BE2C (cell line): ENCODE results near the gene XCR1.

Source experiments
- DNase-seq: peaks from one replicate; pipeline ENCODE4 v3.0.0-alpha.2; 2020
- H3K27me3 ChIP-seq: fragments of 250-450 bp; sonication (Bioruptor Pico); 2 replicates; pipeline ENCODE4 v1.5.1; 2020; ENCODE audit warnings: mild to moderate bottlenecking
- H3K36me3 ChIP-seq: fragments of 250-450 bp; sonication (Bioruptor Pico); 2 replicates; pipeline ENCODE4 v1.5.1; 2020; ENCODE audit warnings: mild to moderate bottlenecking
- H3K4me1 ChIP-seq: fragments of 250-450 bp; sonication (Bioruptor Pico); 2 replicates; pipeline ENCODE4 v1.5.1; 2020
- H3K4me3 ChIP-seq: 2 replicates; pipeline ENCODE4 v1.5.1; 2011; ENCODE audit warnings: low read depth, low read length
- H3K9me3 ChIP-seq: fragments of 250-450 bp; sonication (Bioruptor Pico); 2 replicates; pipeline ENCODE4 v1.5.1; 2020
- TF ChIP-seq, protein P1 (sequence below): IDR thresholded peaks from 2 replicates; pipeline ENCODE4 v1.5.1; 2012; ENCODE audit warnings: mild to moderate bottlenecking, low read depth, low read length

Gene XCR1

DNA sequence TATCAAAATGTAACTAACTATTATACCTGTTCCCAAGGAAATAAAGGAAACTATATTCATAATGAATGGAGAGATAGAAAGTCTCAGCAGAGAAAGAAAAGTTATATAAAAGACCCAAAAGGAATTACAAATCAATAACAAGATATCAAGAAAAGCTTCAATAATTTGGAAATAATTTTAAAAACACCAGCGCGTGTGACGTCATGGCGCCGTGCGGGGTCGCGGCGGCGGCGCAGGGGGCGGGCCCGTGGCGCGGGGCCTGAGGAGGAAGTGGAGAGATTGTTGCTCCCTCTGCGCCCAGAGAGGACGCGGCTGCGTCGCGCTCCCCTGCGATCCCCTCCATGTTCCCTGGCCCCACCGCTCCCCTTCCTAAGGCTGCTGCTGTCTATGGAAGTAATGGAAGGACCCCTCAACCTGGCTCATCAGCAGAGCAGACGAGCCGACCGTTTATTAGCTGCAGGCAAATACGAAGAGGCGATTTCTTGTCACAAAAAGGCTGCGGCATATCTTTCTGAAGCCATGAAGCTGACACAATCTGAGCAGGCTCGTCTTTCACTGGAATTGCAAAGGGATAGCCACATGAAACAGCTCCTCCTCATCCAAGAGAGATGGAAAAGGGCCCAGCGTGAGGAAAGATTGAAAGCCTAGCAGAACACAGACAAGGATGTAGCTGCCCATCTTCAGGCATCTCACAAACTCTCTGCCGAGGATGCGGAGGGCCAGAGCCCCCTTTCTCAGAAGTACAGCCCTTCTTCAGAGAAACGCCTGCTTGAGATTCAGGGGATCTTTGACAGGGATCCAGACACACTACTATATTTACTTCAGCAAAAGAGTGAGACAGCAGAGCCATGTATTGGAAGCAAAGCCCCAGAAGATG, 4.1 kb downstream of the XCR1 start:
- Histone ChIP-seq H3K36me3 (no peaks in the 10 kb centered on the region), H3K4me1 (no peaks in the 10 kb centered on the region), H3K27me3 (no peaks in the 10 kb centered on the region), H3K4me3 (no peak overlapping the region), H3K9me3 (no peaks in the 10 kb centered on the region)
- TF ChIP-seq, protein P1, sequence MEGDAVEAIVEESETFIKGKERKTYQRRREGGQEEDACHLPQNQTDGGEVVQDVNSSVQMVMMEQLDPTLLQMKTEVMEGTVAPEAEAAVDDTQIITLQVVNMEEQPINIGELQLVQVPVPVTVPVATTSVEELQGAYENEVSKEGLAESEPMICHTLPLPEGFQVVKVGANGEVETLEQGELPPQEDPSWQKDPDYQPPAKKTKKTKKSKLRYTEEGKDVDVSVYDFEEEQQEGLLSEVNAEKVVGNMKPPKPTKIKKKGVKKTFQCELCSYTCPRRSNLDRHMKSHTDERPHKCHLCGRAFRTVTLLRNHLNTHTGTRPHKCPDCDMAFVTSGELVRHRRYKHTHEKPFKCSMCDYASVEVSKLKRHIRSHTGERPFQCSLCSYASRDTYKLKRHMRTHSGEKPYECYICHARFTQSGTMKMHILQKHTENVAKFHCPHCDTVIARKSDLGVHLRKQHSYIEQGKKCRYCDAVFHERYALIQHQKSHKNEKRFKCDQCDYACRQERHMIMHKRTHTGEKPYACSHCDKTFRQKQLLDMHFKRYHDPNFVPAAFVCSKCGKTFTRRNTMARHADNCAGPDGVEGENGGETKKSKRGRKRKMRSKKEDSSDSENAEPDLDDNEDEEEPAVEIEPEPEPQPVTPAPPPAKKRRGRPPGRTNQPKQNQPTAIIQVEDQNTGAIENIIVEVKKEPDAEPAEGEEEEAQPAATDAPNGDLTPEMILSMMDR: no peak
- DNase-seq: no peak

DNA sequence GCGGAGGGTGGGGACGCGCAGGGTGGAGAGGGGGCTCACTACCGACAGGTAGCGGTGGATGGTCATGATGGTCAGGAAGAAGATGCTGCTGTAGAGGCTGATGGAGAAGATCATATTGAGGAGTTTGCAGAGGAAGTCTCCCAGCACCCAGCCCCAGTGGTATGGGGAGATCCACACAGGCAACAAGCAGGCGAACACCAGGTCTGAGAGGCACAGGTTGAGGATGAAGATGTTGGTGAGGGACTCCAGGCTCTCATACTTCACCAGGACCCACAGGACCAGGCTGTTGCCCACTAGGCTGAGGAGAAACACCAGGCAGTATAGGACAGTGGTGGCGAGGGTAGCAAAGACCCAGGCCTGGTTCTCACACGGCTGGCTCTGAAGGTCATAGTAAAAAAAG, 5.8 kb downstream of the XCR1 start:
- TF ChIP-seq, protein P1: no peak
- H3K36me3 ChIP-seq: no peaks in the 10 kb centered on the region

DNA sequence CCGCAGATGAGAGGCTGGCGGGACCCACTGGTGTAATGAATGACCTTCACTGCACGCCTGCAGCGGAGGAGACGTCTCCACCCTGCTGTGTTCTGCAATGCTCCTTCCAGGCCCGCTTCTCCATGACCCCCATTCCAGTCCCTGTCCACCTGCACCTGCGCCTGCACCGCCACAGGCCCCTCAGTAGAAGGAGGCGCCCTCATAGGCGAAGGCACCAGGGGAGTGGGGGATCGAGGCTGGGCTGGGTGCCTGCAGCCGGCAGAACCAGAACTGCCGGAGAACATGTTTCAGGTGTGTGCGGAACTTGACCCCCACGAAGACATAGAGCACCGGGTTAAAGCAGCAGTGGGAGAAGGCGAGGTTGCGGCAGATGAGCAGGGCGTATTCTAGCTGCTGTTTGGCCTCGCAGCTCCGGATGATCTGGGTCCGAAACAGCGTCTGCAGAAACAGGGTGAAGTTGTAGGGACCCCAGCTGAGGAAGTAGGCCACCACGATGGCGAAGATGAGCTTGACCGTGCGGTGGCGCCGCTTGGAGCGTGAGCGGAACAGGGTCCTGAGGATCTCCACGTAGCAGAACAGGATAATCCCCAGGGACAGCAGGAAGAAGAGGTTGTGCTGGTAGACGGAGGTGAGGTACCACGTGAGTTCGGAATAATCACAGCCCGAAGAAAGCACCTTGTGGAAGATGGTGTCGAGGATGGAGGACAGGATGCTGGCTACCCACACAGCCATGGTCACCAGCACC, 6.3 kb downstream of the XCR1 start:
- Histone ChIP-seq H3K9me3 (no peaks in the 10 kb centered on the region), H3K4me3 (no peak overlapping the region), H3K36me3 (no peaks in the 10 kb centered on the region), H3K27me3 (no peaks in the 10 kb centered on the region), H3K4me1 (no peaks in the 10 kb centered on the region)
- TF ChIP-seq, protein P1: no peak
- DNase-seq: no peak

More for the DNA sequence above, 5.8 kb downstream of the XCR1 start:
- Histone ChIP-seq H3K9me3 (no peaks in the 10 kb centered on the region), H3K4me1 (no peaks in the 10 kb centered on the region), H3K4me3 (no peak overlapping the region), H3K27me3 (no peaks in the 10 kb centered on the region)
- DNase-seq: no peak

DNA sequence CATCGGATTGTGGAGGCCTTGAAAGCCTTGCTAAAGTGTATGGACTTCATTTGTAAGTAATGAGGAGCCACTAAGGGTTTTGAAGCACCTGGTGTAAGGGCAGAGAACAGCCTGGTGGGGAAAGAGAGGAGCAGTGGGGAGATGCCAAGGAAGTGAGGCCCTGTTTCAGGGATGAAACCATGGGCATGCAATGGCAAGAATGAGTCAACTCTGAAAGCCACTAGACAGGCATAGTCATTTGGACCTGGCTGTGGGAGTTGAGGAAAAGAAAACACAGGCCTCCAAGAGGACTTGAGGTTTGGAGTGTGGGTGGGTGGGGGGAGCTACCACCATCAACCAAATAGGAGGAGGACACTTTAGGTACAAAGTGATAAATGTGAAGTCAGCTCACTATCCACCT, 7.6 kb downstream of the XCR1 start:
- Histone ChIP-seq H3K9me3 (no peaks in the 10 kb centered on the region), H3K27me3 (no peaks in the 10 kb centered on the region), H3K4me3 (no peak overlapping the region), H3K36me3 (no peaks in the 10 kb centered on the region), H3K4me1 (no peaks in the 10 kb centered on the region)
- TF ChIP-seq, protein P1: no peak
- no peak for DNase-seq

DNA sequence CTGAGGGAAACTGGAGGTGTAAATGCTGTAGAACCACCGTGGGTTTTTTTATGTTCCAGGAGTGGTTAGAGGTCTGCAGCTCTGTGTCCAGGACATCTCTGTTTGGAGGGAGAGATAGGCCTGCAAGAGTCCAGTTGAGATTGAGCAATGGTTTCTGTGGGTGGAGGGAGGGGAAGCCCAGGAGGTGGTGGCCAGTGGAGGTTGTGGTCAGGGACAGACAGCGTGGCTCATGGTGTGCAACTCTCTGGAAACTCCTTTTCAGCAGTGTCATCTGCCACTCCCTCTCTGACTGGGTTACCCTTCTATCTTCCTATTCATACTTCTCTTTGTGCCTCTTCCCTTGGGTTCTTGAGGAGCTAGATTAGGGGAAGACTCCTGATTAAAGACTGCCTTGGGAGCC, 9.6 kb downstream of the XCR1 start:
- no peaks in the 10 kb centered on the region for H3K27me3 ChIP-seq
- no peaks in the 10 kb centered on the region for H3K4me1 ChIP-seq
- no peak overlapping the region for H3K4me3 ChIP-seq
- no peak for DNase-seq
- TF ChIP-seq, protein P1: no peak
- no peaks in the 10 kb centered on the region for H3K36me3 ChIP-seq
- H3K9me3 ChIP-seq: no peaks in the 10 kb centered on the region
